ENCODE measurements around the gene MKRN3.
A peak's percentile ranks its signal among the peaks of the same experiment; 100 is the strongest.

Gene MKRN3

GRCh38 chr15:23565395-23566070 lies at the start of gene MKRN3:
MKRN3 (plus strand) TSS chr15:23565674; CDS start chr15:23565783, 109 bp downstream.
- Mint-ChIP-seq H3K36me3 (ENCODE audit: low read depth) (no peaks in the 10 kb centered on the region), H3K4me1 (ENCODE audit: low read depth) (no peaks in the 10 kb centered on the region), H3K27ac (peak within 1 kb of the TSS; percentile 81), H3K4me3 (peak within 1 kb of the TSS; percentile 65), H3K9me3 (peaks cover 9% of the 10 kb centered on the region), H3K27me3 (ENCODE audit: low read depth) (no peaks in the 10 kb centered on the region)
- peak; percentile 7 for DNase-seq (ENCODE audit: low spot score)

- Mint-ChIP-seq H3K36me3 (ENCODE audit: low read depth) (no peaks in the 10 kb centered on the region), H3K27ac (no peak overlapping the region), H3K4me1 (ENCODE audit: low read depth) (no peaks in the 10 kb centered on the region), H3K4me3 (no peak overlapping the region), H3K27me3 (ENCODE audit: low read depth) (no peaks in the 10 kb centered on the region), H3K9me3 (peaks cover 2% of the 10 kb centered on the region)
- no peak for DNase-seq (ENCODE audit: low spot score)
Measured at GRCh38 chr15:23516866-23517265, 48.6 kb upstream of the MKRN3 start.

- Mint-ChIP-seq H3K27ac (no peak overlapping the region), H3K4me1 (ENCODE audit: low read depth) (no peaks in the 10 kb centered on the region), H3K27me3 (ENCODE audit: low read depth) (no peaks in the 10 kb centered on the region), H3K36me3 (ENCODE audit: low read depth) (no peaks in the 10 kb centered on the region), H3K9me3 (peaks cover 2% of the 10 kb centered on the region), H3K4me3 (no peak overlapping the region)
- DNase-seq (ENCODE audit: low spot score) = no peak
Measured at GRCh38 chr15:23518104-23518503, 47.4 kb upstream of the MKRN3 start.

GRCh38 chr15:23524816-23525215 lies 40.7 kb upstream of the MKRN3 start:
- no peaks in the 10 kb centered on the region for H3K4me1 Mint-ChIP-seq (ENCODE audit: low read depth)
- peaks cover 2% of the 10 kb centered on the region for H3K9me3 Mint-ChIP-seq
- no peak for DNase-seq (ENCODE audit: low spot score)
- no peaks in the 10 kb centered on the region for H3K27me3 Mint-ChIP-seq (ENCODE audit: low read depth)
- no peak overlapping the region for H3K4me3 Mint-ChIP-seq
- H3K36me3 Mint-ChIP-seq (ENCODE audit: low read depth) = no peaks in the 10 kb centered on the region
- H3K27ac Mint-ChIP-seq = no peak overlapping the region

GRCh38 chr15:23529891-23530290 lies 35.6 kb upstream of the MKRN3 start:
- Mint-ChIP-seq H3K36me3 (ENCODE audit: low read depth) (no peaks in the 10 kb centered on the region), H3K27me3 (ENCODE audit: low read depth) (no peaks in the 10 kb centered on the region), H3K27ac (no peak overlapping the region), H3K4me1 (ENCODE audit: low read depth) (no peaks in the 10 kb centered on the region), H3K9me3 (peaks cover 6% of the 10 kb centered on the region), H3K4me3 (no peak overlapping the region)
- no peak for DNase-seq (ENCODE audit: low spot score)

- no peak overlapping the region for H3K4me3 Mint-ChIP-seq
- peaks cover 12% of the 10 kb centered on the region for H3K9me3 Mint-ChIP-seq
- no peak for DNase-seq (ENCODE audit: low spot score)
- no peaks in the 10 kb centered on the region for H3K36me3 Mint-ChIP-seq (ENCODE audit: low read depth)
- H3K27ac Mint-ChIP-seq = no peak overlapping the region
- H3K27me3 Mint-ChIP-seq (ENCODE audit: low read depth) = no peaks in the 10 kb centered on the region
- no peaks in the 10 kb centered on the region for H3K4me1 Mint-ChIP-seq (ENCODE audit: low read depth)
Measured at GRCh38 chr15:23532024-23532423, 33.5 kb upstream of the MKRN3 start.

- no peak overlapping the region for H3K27ac Mint-ChIP-seq
- H3K36me3 Mint-ChIP-seq (ENCODE audit: low read depth) = no peaks in the 10 kb centered on the region
- no peak for DNase-seq (ENCODE audit: low spot score)
- no peak overlapping the region for H3K4me3 Mint-ChIP-seq
- H3K27me3 Mint-ChIP-seq (ENCODE audit: low read depth) = no peaks in the 10 kb centered on the region
- no peaks in the 10 kb centered on the region for H3K4me1 Mint-ChIP-seq (ENCODE audit: low read depth)
- peaks cover 12% of the 10 kb centered on the region for H3K9me3 Mint-ChIP-seq
Measured at GRCh38 chr15:23536659-23537058, 28.8 kb upstream of the MKRN3 start.

- Mint-ChIP-seq H3K36me3 (ENCODE audit: low read depth) (no peaks in the 10 kb centered on the region), H3K9me3 (peaks cover 12% of the 10 kb centered on the region), H3K4me1 (ENCODE audit: low read depth) (no peaks in the 10 kb centered on the region), H3K4me3 (no peak overlapping the region), H3K27me3 (ENCODE audit: low read depth) (no peaks in the 10 kb centered on the region), H3K27ac (no peak overlapping the region)
- DNase-seq (ENCODE audit: low spot score) = no peak
Measured at GRCh38 chr15:23538648-23539047, 26.8 kb upstream of the MKRN3 start.

GRCh38 chr15:23539892-23540291 lies 25.6 kb upstream of the MKRN3 start:
- Mint-ChIP-seq H3K36me3 (ENCODE audit: low read depth) (no peaks in the 10 kb centered on the region), H3K4me3 (no peak overlapping the region), H3K4me1 (ENCODE audit: low read depth) (no peaks in the 10 kb centered on the region), H3K27ac (no peak overlapping the region), H3K27me3 (ENCODE audit: low read depth) (no peaks in the 10 kb centered on the region), H3K9me3 (peaks cover 6% of the 10 kb centered on the region)
- DNase-seq (ENCODE audit: low spot score) = no peak

- no peak for DNase-seq (ENCODE audit: low spot score)
- Mint-ChIP-seq H3K4me1 (ENCODE audit: low read depth) (no peaks in the 10 kb centered on the region), H3K4me3 (no peak overlapping the region), H3K9me3 (no peaks in the 10 kb centered on the region), H3K27ac (no peak overlapping the region), H3K27me3 (ENCODE audit: low read depth) (no peaks in the 10 kb centered on the region), H3K36me3 (ENCODE audit: low read depth) (no peaks in the 10 kb centered on the region)
Measured at GRCh38 chr15:23546158-23546557, 19.3 kb upstream of the MKRN3 start.

GRCh38 chr15:23548071-23548470 lies 17.4 kb upstream of the MKRN3 start:
- no peak for DNase-seq (ENCODE audit: low spot score)
- no peaks in the 10 kb centered on the region for H3K9me3 Mint-ChIP-seq
- no peaks in the 10 kb centered on the region for H3K4me1 Mint-ChIP-seq (ENCODE audit: low read depth)
- H3K27me3 Mint-ChIP-seq (ENCODE audit: low read depth) = no peaks in the 10 kb centered on the region
- no peaks in the 10 kb centered on the region for H3K36me3 Mint-ChIP-seq (ENCODE audit: low read depth)
- H3K27ac Mint-ChIP-seq = no peak overlapping the region
- no peak overlapping the region for H3K4me3 Mint-ChIP-seq

- Mint-ChIP-seq H3K4me1 (ENCODE audit: low read depth) (no peaks in the 10 kb centered on the region), H3K27ac (no peak overlapping the region), H3K27me3 (ENCODE audit: low read depth) (no peaks in the 10 kb centered on the region)
Measured at GRCh38 chr15:23561914-23562313, 3.6 kb upstream of the MKRN3 start.

GRCh38 chr15:23564821-23565394 lies 566 bp upstream of the MKRN3 start:
- Mint-ChIP-seq H3K9me3 (peaks cover 9% of the 10 kb centered on the region), H3K27me3 (ENCODE audit: low read depth) (no peaks in the 10 kb centered on the region), H3K27ac (peak overlapping the region; percentile 81), H3K4me3 (peak overlapping the region; percentile 65), H3K36me3 (ENCODE audit: low read depth) (no peaks in the 10 kb centered on the region), H3K4me1 (ENCODE audit: low read depth) (no peaks in the 10 kb centered on the region)
- no peak for DNase-seq (ENCODE audit: low spot score)

More at GRCh38 chr15:23561914-23562313, 3.6 kb upstream of the MKRN3 start:
- no peak for DNase-seq (ENCODE audit: low spot score)
- H3K4me3 Mint-ChIP-seq = no peak overlapping the region
- no peaks in the 10 kb centered on the region for H3K36me3 Mint-ChIP-seq (ENCODE audit: low read depth)
- H3K9me3 Mint-ChIP-seq = peaks cover 9% of the 10 kb centered on the region

GRCh38 chr15:23566071-23566554 lies 639 bp downstream of the MKRN3 start:
- H3K27me3 Mint-ChIP-seq (ENCODE audit: low read depth) = no peaks in the 10 kb centered on the region
- no peak for DNase-seq (ENCODE audit: low spot score)
- no peaks in the 10 kb centered on the region for H3K4me1 Mint-ChIP-seq (ENCODE audit: low read depth)
- H3K9me3 Mint-ChIP-seq = peaks cover 9% of the 10 kb centered on the region
- H3K4me3 Mint-ChIP-seq = peak overlapping the region; percentile 65
- no peaks in the 10 kb centered on the region for H3K36me3 Mint-ChIP-seq (ENCODE audit: low read depth)
- peak overlapping the region; percentile 36 for H3K27ac Mint-ChIP-seq
